Ovary (tissue), 9 donors: ENCODE data around the gene GLTP. TPM values are rescaled to one million over a fixed set of nuclear protein-coding genes. Genes with fewer than 3 reads are reported as not detected.

Source experiments
- DNase-seq, 5 donors: peaks; one replicate each; pipeline ENCODE4 v3.0.0-alpha.2; 2019 to 2020
- H3K27ac ChIP-seq, 2 donors: fragments of 200-600 bp; one replicate each; pipeline versions ENCODE4 v1.5.1 to v1.8.0; 2019 to 2022
- H3K27me3 ChIP-seq: fragments of 200-600 bp; one replicate; pipeline ENCODE4 v1.8.0; 2022
- H3K36me3 ChIP-seq: fragments of 200-600 bp; sonication (generic); one replicate; pipeline ENCODE4 v1.5.1; 2019
- H3K4me1 ChIP-seq: one replicate; pipeline ENCODE4 v1.8.1; 2013; ENCODE audit warnings: mild to moderate bottlenecking, moderate library complexity; ENCODE audit not compliant: insufficient read depth
- H3K4me3 ChIP-seq: fragments of 200-600 bp; sonication (generic); one replicate; pipeline ENCODE4 v1.5.1; 2017
- H3K9me3 ChIP-seq, 2 donors: fragments of 200-600 bp in 1 of 2; sonication (generic) in 1 of 2; one replicate each; pipeline versions ENCODE4 v1.5.1 to v1.8.1; 2013 to 2019; ENCODE audit warnings: mild to moderate bottlenecking in 1 of 2, moderate library complexity in 1 of 2
- CTCF ChIP-seq, 3 donors: fragments of 450-650 bp in 2 of 3; fragments of 200-600 bp in 1 of 3; IDR thresholded peaks; one replicate each; pipeline versions ENCODE4 v1.5.1 to v1.8.0; 2016 to 2022; ENCODE audit warnings: antibody characterized with exemption in 3 of 3, mild to moderate bottlenecking in 1 of 3
- EP300 ChIP-seq: sonication (generic); formaldehyde crosslinking; IDR thresholded peaks from one replicate; pipeline ENCODE4 v1.6.1; 2017; ENCODE audit warnings: antibody characterized with exemption
- POLR2A ChIP-seq: fragments of 450-650 bp; IDR thresholded peaks from one replicate; pipeline ENCODE4 v1.6.1; 2017; ENCODE audit warnings: antibody characterized with exemption, mild to moderate bottlenecking, moderate library complexity
- WGBS, 3 donors: extraction: QIAGEN DNeasy Blood & Tissue Kit in 1 of 3; methylation state at CpG; one replicate each; pipeline versions ENCODE4 v1.1.5 to v1.1.7; 2013 to 2017; 5-methylcytosine and 5-hydroxymethylcytosine counted together
- intact Hi-C, 4 donors: fragments of 100-400 bp; cut with DNase I; formaldehyde crosslinking; loops; one replicate each; pipeline versions ENCODE4 v1.11.0 to v1.15.1; 2022 to 2023
- polyA plus RNA-seq, 2 donors: library from polyadenylated mRNA; stranded (reverse); fragments of 200-250 nt in 1 of 2; fragments of 350-450 nt in 1 of 2; fragmentation: Illumina TruSeq in 1 of 2; extraction: RNeasy Lipid Tissue Mini Kit (QIAGEN cat#74804) in 1 of 2; gene quantifications; one replicate each; pipeline ENCODE4 v1.2.3, GENCODE V29; 2013 to 2014
- total RNA-seq, 7 donors: library from RNA; depleted of rRNA in 2 of 7; stranded (reverse); fragments of >200 nt in 2 of 7; fragmentation: NEBNext Ultra II Directional in 3 of 7; extraction: Animal tissue kit (Norgen Biotek cat#: 25700) in 3 of 7; gene quantifications; one replicate each; pipeline versions ENCODE4 v1.1.0 to v1.2.4, GENCODE V29; 2016 to 2023
- donor health status: DM: no; HTN: no; CAD: no; lungs with moderate emphysema.
- donor health status: DM: no; HTN: no; CAD: no.
- donor health status: Bipolar disorder and iron deficiency.
- donor health status: DM: yes; HTN: yes; CAD: no.
- donor health status: DM: no; HTN: no; CAD: no.
- donor health status: DM: yes; HTN: yes; CAD: no.

GLTP gene
- total and polyA plus RNA-seq, 9 donors = 15.5 to 37.2 (median 26.3) TPM

GRCh38 chr12:109822416-109822815 lies 57.9 kb downstream of the GLTP start:
- no peak for TF ChIP-seq EP300
- H3K4me1 ChIP-seq = no peaks in the 10 kb centered on the region
- no peak overlapping the region for H3K4me3 ChIP-seq
- no peaks in the 10 kb centered on the region for H3K9me3 ChIP-seq
- no peak for DNase-seq
- intact Hi-C loops = no loop called here
- H3K27me3 ChIP-seq = no peaks in the 10 kb centered on the region
- no peaks in the 10 kb centered on the region for H3K36me3 ChIP-seq
- 77 to 85% (median 82%) methylated on average over 7 of the region's 7 CpGs for WGBS, 3 donors
- no peak overlapping the region for H3K27ac ChIP-seq

GRCh38 chr12:109821968-109822367 lies 58.4 kb downstream of the GLTP start:
- intact Hi-C loops = no loop called here
- Histone ChIP-seq H3K36me3 (no peaks in the 10 kb centered on the region), H3K27ac (no peak overlapping the region), H3K27me3 (no peaks in the 10 kb centered on the region), H3K4me1 (no peaks in the 10 kb centered on the region), H3K9me3 (no peaks in the 10 kb centered on the region), H3K4me3 (no peak overlapping the region)
- DNase-seq = no peak
- no peak for TF ChIP-seq EP300
- no peak for TF ChIP-seq POLR2A
- no peak for TF ChIP-seq CTCF (IDR thresholded peaks at IDR 0.05)

GRCh38 chr12:109820816-109821381 lies 59.4 kb downstream of the GLTP start:
- Histone ChIP-seq H3K4me1 (no peaks in the 10 kb centered on the region), H3K9me3 (no peaks in the 10 kb centered on the region), H3K27me3 (no peaks in the 10 kb centered on the region), H3K4me3 (no peak overlapping the region), H3K27ac (no peak overlapping the region), H3K36me3 (no peaks in the 10 kb centered on the region)
- intact Hi-C loops = no loop called here
- TF ChIP-seq CTCF (IDR thresholded peaks at IDR 0.05) (no peak), POLR2A (no peak), EP300 (no peak)
- 73 to 84% (median 82%) methylated on average over 16 of the region's 16 CpGs for WGBS, 3 donors
- no peak for DNase-seq

- H3K27ac ChIP-seq = no peak overlapping the region
- no peak overlapping the region for H3K4me3 ChIP-seq
- intact Hi-C loops = no loop called here
- no peaks in the 10 kb centered on the region for H3K4me1 ChIP-seq
- H3K27me3 ChIP-seq = no peaks in the 10 kb centered on the region
- TF ChIP-seq CTCF (IDR thresholded peaks at IDR 0.05) (no peak), EP300 (no peak), POLR2A (no peak)
- DNase-seq = no peak
- H3K9me3 ChIP-seq = no peaks in the 10 kb centered on the region
- H3K36me3 ChIP-seq = no peaks in the 10 kb centered on the region
- WGBS, 3 donors = 31 to 45% (median 41%) methylated on average over 10 of the region's 10 CpGs
Observed at GRCh38 chr12:109818905-109819500, 61.3 kb downstream of the GLTP start.

- intact Hi-C loops = no loop called here
- H3K4me1 ChIP-seq = no peaks in the 10 kb centered on the region
- no peaks in the 10 kb centered on the region for H3K9me3 ChIP-seq
- TF ChIP-seq CTCF (IDR thresholded peaks at IDR 0.05) (no peak), POLR2A (no peak), EP300 (no peak)
- WGBS, 3 donors = 88 to 96% (median 96%) methylated on average over 9 of the region's 9 CpGs
- H3K36me3 ChIP-seq = no peaks in the 10 kb centered on the region
- DNase-seq = no peak
- H3K4me3 ChIP-seq = no peak overlapping the region
- H3K27me3 ChIP-seq = no peaks in the 10 kb centered on the region
- H3K27ac ChIP-seq = no peak overlapping the region
Observed at GRCh38 chr12:109818253-109818652, 62.1 kb downstream of the GLTP start.
